OCI-M2 (cell line): ENCODE results near the gene DMBT1.

Source experiments
- DNase-seq: peaks from one replicate; lab custom pipeline; 2025; ENCODE audit not compliant: unreplicated experiment; lab: John Stamatoyannopoulos, UW

The DMBT1 gene

GRCh38 chr10:122548407-122549085 is 12.0 kb upstream of the DMBT1 start:
- no peak for DNase-seq

- DNase-seq = no peak
Measured at GRCh38 chr10:122549636-122550035, 10.9 kb upstream of the DMBT1 start.

- no peak for DNase-seq
Measured at GRCh38 chr10:122550427-122550826, 10.1 kb upstream of the DMBT1 start.

GRCh38 chr10:122550983-122551382 is 9.6 kb upstream of the DMBT1 start:
- no peak for DNase-seq

GRCh38 chr10:122551450-122551849 is 9.1 kb upstream of the DMBT1 start:
- no peak for DNase-seq

GRCh38 chr10:122553341-122553740 is 7.2 kb upstream of the DMBT1 start:
- no peak for DNase-seq

- DNase-seq = no peak
Measured at GRCh38 chr10:122554131-122555036, 6.2 kb upstream of the DMBT1 start.

GRCh38 chr10:122555442-122555841 is 5.1 kb upstream of the DMBT1 start:
- DNase-seq = no peak

- no peak for DNase-seq
Measured at GRCh38 chr10:122557516-122557915, 3.0 kb upstream of the DMBT1 start.

GRCh38 chr10:122558452-122558851 is 2.1 kb upstream of the DMBT1 start:
- DNase-seq = no peak

- no peak for DNase-seq
Measured at GRCh38 chr10:122559228-122559627, 1.3 kb upstream of the DMBT1 start.

GRCh38 chr10:122561212-122561611 is 658 bp downstream of the DMBT1 start:
- DNase-seq = no peak

GRCh38 chr10:122561792-122562191 is 1.2 kb downstream of the DMBT1 start:
- DNase-seq = no peak

- no peak for DNase-seq
Measured at GRCh38 chr10:122564980-122565379, 4.4 kb downstream of the DMBT1 start.

- no peak for DNase-seq
Measured at GRCh38 chr10:122565766-122566206, 5.2 kb downstream of the DMBT1 start.

- no peak for DNase-seq
Measured at GRCh38 chr10:122566632-122567031, 6.1 kb downstream of the DMBT1 start.

- DNase-seq = no peak
Measured at GRCh38 chr10:122567056-122567660, 6.6 kb downstream of the DMBT1 start.

GRCh38 chr10:122568551-122568950 is 8.0 kb downstream of the DMBT1 start:
- no peak for DNase-seq

- no peak for DNase-seq
Measured at GRCh38 chr10:122570920-122571319, 10.4 kb downstream of the DMBT1 start.

GRCh38 chr10:122571892-122572291 is 11.3 kb downstream of the DMBT1 start:
- DNase-seq = no peak

GRCh38 chr10:122575776-122576175 is 15.2 kb downstream of the DMBT1 start:
- no peak for DNase-seq

GRCh38 chr10:122576291-122576690 is 15.7 kb downstream of the DMBT1 start:
- no peak for DNase-seq
